Lower lobe of right lung (tissue), 2 donors: ENCODE results near the gene ELK1. TPM values are rescaled to one million over a fixed set of nuclear protein-coding genes. Genes with fewer than 3 reads are reported as not detected.

Experiments
- ATAC-seq, 2 donors: fragments of 200-7000 bp; cut with Tn5 transposase; one replicate each; pipeline ENCODE4 v1.9.1; 2020 to 2022; ENCODE audit warnings: mild to moderate bottlenecking in 2 of 2, moderate library complexity in 2 of 2
- DNase-seq: peaks from one replicate; pipeline ENCODE4 v3.0.0-alpha.2; 2020
- H3K27ac ChIP-seq: fragments of 200-600 bp; one replicate; pipeline ENCODE4 v1.8.0; 2022
- H3K27me3 ChIP-seq: fragments of 200-600 bp; one replicate; pipeline ENCODE4 v1.8.0; 2022; ENCODE audit warnings: low read depth
- H3K36me3 ChIP-seq: fragments of 200-600 bp; one replicate; pipeline ENCODE4 v1.8.0; 2022; ENCODE audit warnings: mild to moderate bottlenecking
- H3K4me1 ChIP-seq: fragments of 200-600 bp; one replicate; pipeline ENCODE4 v1.8.0; 2022
- H3K4me3 ChIP-seq: fragments of 200-600 bp; one replicate; pipeline ENCODE4 v1.8.0; 2022; ENCODE audit warnings: mild to moderate bottlenecking
- H3K9me3 ChIP-seq: fragments of 200-600 bp; one replicate; pipeline ENCODE4 v1.8.0; 2022
- CTCF ChIP-seq: fragments of 200-600 bp; IDR thresholded peaks from one replicate; pipeline ENCODE4 v1.8.0; 2022; ENCODE audit warnings: antibody characterized with exemption, mild to moderate bottlenecking
- intact Hi-C: fragments of 100-400 bp; cut with DNase I; formaldehyde crosslinking; loops from one replicate; pipeline ENCODE4 v1.11.0; 2022
- total RNA-seq: library from RNA; stranded (reverse); fragmentation: NEBNext Ultra II Directional; extraction: Animal tissue kit (Norgen Biotek cat#: 25700); gene quantifications from one replicate; pipeline ENCODE4 v1.2.1, GENCODE V29; 2021
- donor health status: DM: no; HTN: yes; CAD: no; lungs with severe emphysema.

ELK1 gene
- total RNA-seq, 1 donor from 2014 or later, result 25.3 TPM

- Histone ChIP-seq H3K27ac (peak overlapping the region; percentile 79), H3K9me3 (no peaks in the 10 kb centered on the region), H3K4me1 (peaks cover 8% of the 10 kb centered on the region), H3K4me3 (peak overlapping the region; percentile 60), H3K36me3 (peaks cover 14% of the 10 kb centered on the region), H3K27me3 (no peaks in the 10 kb centered on the region)
- intact Hi-C loops, result no loop called here
- DNase-seq (no peak), ATAC-seq (no peak)
- no peak for TF ChIP-seq CTCF
Measured at GRCh38 chrX:47649781-47650163, 591 bp downstream of the ELK1 start.

DNA sequence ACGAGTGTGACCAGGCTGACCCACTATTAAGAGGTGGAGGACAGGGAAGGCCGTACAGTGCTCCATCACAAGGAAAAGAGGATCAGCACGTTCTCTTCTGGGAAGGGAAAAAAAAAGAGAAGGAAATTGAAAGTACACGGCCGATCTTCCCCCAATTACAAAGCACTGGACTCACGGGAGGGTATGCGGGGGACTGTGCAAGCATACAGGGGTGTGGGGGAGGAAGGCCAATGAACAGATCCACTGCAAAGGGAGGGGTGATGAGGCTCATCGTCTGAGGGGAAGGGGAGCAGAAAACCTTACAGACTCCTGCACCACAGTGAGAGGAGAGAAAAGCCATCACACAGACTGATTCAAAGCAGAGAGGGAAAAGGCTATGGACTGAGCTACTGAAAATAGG is 1.1 kb downstream of the ELK1 start:
- Histone ChIP-seq H3K27ac (no peak overlapping the region), H3K9me3 (no peaks in the 10 kb centered on the region), H3K4me1 (peaks cover 8% of the 10 kb centered on the region), H3K27me3 (no peaks in the 10 kb centered on the region), H3K4me3 (peak overlapping the region; percentile 60), H3K36me3 (peaks cover 14% of the 10 kb centered on the region)
- ATAC-seq, result no peak
- no peak for TF ChIP-seq CTCF
- DNase-seq, result no peak
- intact Hi-C loops, result no loop called here

GRCh38 chrX:47648376-47648775 is 2.0 kb downstream of the ELK1 start:
- TF ChIP-seq CTCF, result no peak
- no peaks in the 10 kb centered on the region for H3K27me3 ChIP-seq
- H3K4me3 ChIP-seq, result no peak overlapping the region
- no peak for ATAC-seq
- no peaks in the 10 kb centered on the region for H3K9me3 ChIP-seq
- intact Hi-C loops, result no loop called here
- no peak overlapping the region for H3K27ac ChIP-seq
- peaks cover 14% of the 10 kb centered on the region for H3K4me1 ChIP-seq
- peaks cover 13% of the 10 kb centered on the region for H3K36me3 ChIP-seq
- no peak for DNase-seq

DNA sequence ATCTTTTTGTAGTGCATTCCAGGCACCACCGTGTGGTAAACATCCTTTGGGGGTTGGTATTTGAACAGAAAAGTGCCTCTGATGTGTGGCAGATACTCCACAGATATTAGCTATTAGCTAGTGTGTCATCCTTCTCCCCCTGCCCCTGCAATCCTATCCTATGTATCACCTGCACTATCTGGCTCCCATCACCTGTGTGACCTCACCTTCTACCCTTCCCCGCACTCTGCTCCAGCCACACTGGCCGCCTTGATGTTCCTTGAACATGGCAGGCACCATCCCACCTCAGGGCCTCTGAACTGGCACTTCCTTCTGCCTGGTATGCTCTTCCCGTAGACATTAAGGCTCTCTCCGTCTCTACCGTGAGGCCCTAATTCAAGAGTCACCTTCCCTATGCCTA is 3.7 kb downstream of the ELK1 start:
- Histone ChIP-seq H3K27me3 (no peaks in the 10 kb centered on the region), H3K9me3 (no peaks in the 10 kb centered on the region), H3K27ac (no peak overlapping the region), H3K4me1 (peaks cover 14% of the 10 kb centered on the region), H3K36me3 (peaks cover under 1% of the 10 kb centered on the region), H3K4me3 (no peak overlapping the region)
- intact Hi-C loops, result no loop called here
- TF ChIP-seq CTCF, result no peak
- no peak for ATAC-seq
- no peak for DNase-seq

GRCh38 chrX:47645530-47645929 is 4.8 kb downstream of the ELK1 start:
- peaks cover 14% of the 10 kb centered on the region for H3K4me1 ChIP-seq
- intact Hi-C loops, result no loop called here
- no peak overlapping the region for H3K27ac ChIP-seq
- no peak for TF ChIP-seq CTCF
- H3K27me3 ChIP-seq, result no peaks in the 10 kb centered on the region
- peaks cover 11% of the 10 kb centered on the region for H3K36me3 ChIP-seq
- H3K9me3 ChIP-seq, result no peaks in the 10 kb centered on the region
- DNase-seq, result no peak
- H3K4me3 ChIP-seq, result no peak overlapping the region
- ATAC-seq, result peak; percentile 6 to 13

DNA sequence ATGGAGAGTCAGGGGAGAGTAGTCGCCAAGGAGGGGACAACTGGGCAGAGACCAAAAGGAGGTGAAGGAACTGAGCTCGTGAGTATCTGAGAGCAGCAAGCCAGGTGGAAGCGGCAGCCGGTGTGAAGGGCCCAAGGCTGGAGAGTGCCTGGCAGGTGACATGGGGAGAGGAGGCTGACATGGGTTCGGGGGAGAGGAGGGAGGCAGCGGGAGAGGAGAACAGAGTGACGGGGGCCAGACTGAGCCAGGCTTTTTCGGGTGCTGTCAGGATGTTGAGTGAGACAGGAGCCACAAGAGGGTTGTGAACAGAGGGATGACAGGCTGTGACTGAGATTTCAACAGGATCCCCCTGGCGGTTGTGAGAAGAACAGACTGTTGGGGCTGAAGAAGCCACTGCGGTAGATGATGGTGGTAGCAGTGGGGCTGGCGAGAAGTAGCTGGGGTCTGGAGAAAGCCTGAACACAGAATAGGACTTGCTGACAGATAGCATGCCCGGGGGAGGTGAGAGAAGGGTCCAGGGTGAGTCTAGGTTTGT is 5.7 kb downstream of the ELK1 start:
- Histone ChIP-seq H3K4me1 (peaks cover 14% of the 10 kb centered on the region), H3K27me3 (no peaks in the 10 kb centered on the region), H3K4me3 (no peak overlapping the region), H3K36me3 (peaks cover 20% of the 10 kb centered on the region), H3K9me3 (no peaks in the 10 kb centered on the region), H3K27ac (no peak overlapping the region)
- TF ChIP-seq CTCF, result peak; percentile 19
- intact Hi-C loops, result no loop called here
- ATAC-seq, result peak in 1 of 2 donors; percentile 33
- no peak for DNase-seq
